Activated CD4-positive, alpha-beta T cell treated with anti-CD3 and anti-CD28 coated beads, Interleukin-2, amount 10 ng/mL, durations not matched to agents 7 days and 5 days (primary cell): Measurements from ENCODE around the gene TAS2R1. TPM values are rescaled to one million over a fixed set of nuclear protein-coding genes. Genes with fewer than 3 reads are reported as not detected.

Experiments used
- CTCF ChIA-PET: fragments of 350-600 bp; sonication (Branson Sonifier 250); formaldehyde crosslinking; loops from one replicate; lab custom pipeline; 2021; ENCODE audit warnings: antibody characterized with exemption; lab: Charles Lee
- POLR2A ChIA-PET: fragments of 350-600 bp; sonication (Branson Sonifier 250); formaldehyde crosslinking; loops from one replicate; lab custom pipeline; 2021; ENCODE audit warnings: antibody characterized with exemption; lab: Charles Lee
- DNase-seq: peaks from one replicate; pipeline ENCODE4 v3.0.0-alpha.2; 2020
- H3K27ac Mint-ChIP-seq: one replicate; pipeline ENCODE4 v1.8.0; 2021; ENCODE audit warnings: mild to moderate bottlenecking, moderate library complexity, mixed read lengths
- H3K27me3 Mint-ChIP-seq: one replicate; pipeline ENCODE4 v1.8.0; 2021; ENCODE audit warnings: mixed read lengths
- H3K36me3 Mint-ChIP-seq: one replicate; pipeline ENCODE4 v1.8.0; 2021; ENCODE audit warnings: low read depth, mixed read lengths
- H3K4me1 Mint-ChIP-seq: one replicate; pipeline ENCODE4 v1.8.0; 2021; ENCODE audit warnings: mixed read lengths
- H3K4me3 Mint-ChIP-seq: one replicate; pipeline ENCODE4 v1.8.0; 2021; ENCODE audit warnings: mild to moderate bottlenecking, moderate library complexity, mixed read lengths
- H3K9me3 Mint-ChIP-seq: one replicate; pipeline ENCODE4 v1.8.0; 2021; ENCODE audit warnings: mixed read lengths
- total RNA-seq, 2 experiments: library from RNA; stranded (reverse); gene quantifications; one replicate each; pipeline ENCODE4 v1.2.3, GENCODE V29; 2021

Gene TAS2R1
- total RNA-seq, 2 experiments from 2014 or later: not detected

GRCh38 chr5:9642621-9643020 lies 12.5 kb upstream of the TAS2R1 start:
- H3K27ac Mint-ChIP-seq: no peak overlapping the region
- H3K9me3 Mint-ChIP-seq: peaks cover 5% of the 10 kb centered on the region
- ChIA-PET POLR2A (no interaction called here), CTCF (no interaction called here)
- no peak for DNase-seq
- H3K27me3 Mint-ChIP-seq: no peaks in the 10 kb centered on the region
- H3K4me1 Mint-ChIP-seq: no peaks in the 10 kb centered on the region
- H3K36me3 Mint-ChIP-seq: no peaks in the 10 kb centered on the region
- no peak overlapping the region for H3K4me3 Mint-ChIP-seq

GRCh38 chr5:9641806-9642355 lies 11.7 kb upstream of the TAS2R1 start:
- CTCF ChIA-PET: no interaction called here
- Mint-ChIP-seq H3K4me1 (no peaks in the 10 kb centered on the region), H3K36me3 (no peaks in the 10 kb centered on the region), H3K27ac (no peak overlapping the region), H3K4me3 (no peak overlapping the region), H3K27me3 (no peaks in the 10 kb centered on the region), H3K9me3 (peaks cover 8% of the 10 kb centered on the region)
- DNase-seq: no peak
- POLR2A ChIA-PET: no interaction called here

- Mint-ChIP-seq H3K4me3 (no peak overlapping the region), H3K27me3 (no peaks in the 10 kb centered on the region), H3K9me3 (peaks cover 9% of the 10 kb centered on the region), H3K27ac (no peak overlapping the region), H3K36me3 (no peaks in the 10 kb centered on the region), H3K4me1 (no peaks in the 10 kb centered on the region)
- DNase-seq: no peak
- ChIA-PET CTCF (no interaction called here), POLR2A (no interaction called here)
Observed at GRCh38 chr5:9632495-9632894, 2.3 kb upstream of the TAS2R1 start.

GRCh38 chr5:9627541-9627940 lies 2.6 kb downstream of the TAS2R1 start:
- Mint-ChIP-seq H3K36me3 (no peaks in the 10 kb centered on the region), H3K4me3 (no peak overlapping the region), H3K9me3 (peaks cover 3% of the 10 kb centered on the region), H3K27ac (no peak overlapping the region), H3K27me3 (no peaks in the 10 kb centered on the region), H3K4me1 (no peaks in the 10 kb centered on the region)
- no peak for DNase-seq
- ChIA-PET CTCF (no interaction called here), POLR2A (no interaction called here)

- Mint-ChIP-seq H3K4me1 (no peaks in the 10 kb centered on the region), H3K27me3 (no peaks in the 10 kb centered on the region), H3K27ac (no peak overlapping the region), H3K4me3 (no peak overlapping the region), H3K9me3 (peaks cover 3% of the 10 kb centered on the region), H3K36me3 (no peaks in the 10 kb centered on the region)
- POLR2A ChIA-PET: no interaction called here
- no peak for DNase-seq
- CTCF ChIA-PET: no interaction called here
Observed at GRCh38 chr5:9626955-9627354, 3.2 kb downstream of the TAS2R1 start.

- ChIA-PET POLR2A (no interaction called here), CTCF (no interaction called here)
- Mint-ChIP-seq H3K27ac (no peak overlapping the region), H3K4me1 (no peaks in the 10 kb centered on the region), H3K36me3 (no peaks in the 10 kb centered on the region), H3K9me3 (peaks cover 3% of the 10 kb centered on the region), H3K4me3 (no peak overlapping the region), H3K27me3 (no peaks in the 10 kb centered on the region)
- DNase-seq: no peak
Observed at GRCh38 chr5:9625731-9626130, 4.4 kb downstream of the TAS2R1 start.

GRCh38 chr5:9625286-9625685 lies 4.9 kb downstream of the TAS2R1 start:
- H3K27ac Mint-ChIP-seq: no peak overlapping the region
- no peaks in the 10 kb centered on the region for H3K36me3 Mint-ChIP-seq

GRCh38 chr5:9624196-9624947 lies 5.8 kb downstream of the TAS2R1 start:
- DNase-seq: no peak
- H3K27ac Mint-ChIP-seq: no peak overlapping the region
- peaks cover 3% of the 10 kb centered on the region for H3K9me3 Mint-ChIP-seq
- ChIA-PET CTCF (no interaction called here), POLR2A (no interaction called here)
- no peaks in the 10 kb centered on the region for H3K4me1 Mint-ChIP-seq
- H3K36me3 Mint-ChIP-seq: no peaks in the 10 kb centered on the region
- no peaks in the 10 kb centered on the region for H3K27me3 Mint-ChIP-seq
- no peak overlapping the region for H3K4me3 Mint-ChIP-seq

More at GRCh38 chr5:9625286-9625685, 4.9 kb downstream of the TAS2R1 start:
- Mint-ChIP-seq H3K4me3 (no peak overlapping the region), H3K4me1 (no peaks in the 10 kb centered on the region), H3K27me3 (no peaks in the 10 kb centered on the region), H3K9me3 (peaks cover 3% of the 10 kb centered on the region)
- POLR2A ChIA-PET: no interaction called here
- CTCF ChIA-PET: no interaction called here
- no peak for DNase-seq

GRCh38 chr5:9623661-9624060 lies 6.5 kb downstream of the TAS2R1 start:
- no peak for DNase-seq
- POLR2A ChIA-PET: no interaction called here
- no peaks in the 10 kb centered on the region for H3K27me3 Mint-ChIP-seq
- CTCF ChIA-PET: no interaction called here
- no peak overlapping the region for H3K4me3 Mint-ChIP-seq
- no peaks in the 10 kb centered on the region for H3K4me1 Mint-ChIP-seq
- H3K9me3 Mint-ChIP-seq: peaks cover 3% of the 10 kb centered on the region
- no peak overlapping the region for H3K27ac Mint-ChIP-seq
- no peaks in the 10 kb centered on the region for H3K36me3 Mint-ChIP-seq

GRCh38 chr5:9622971-9623421 lies 7.2 kb downstream of the TAS2R1 start:
- H3K9me3 Mint-ChIP-seq: peaks cover 3% of the 10 kb centered on the region
- no peak overlapping the region for H3K27ac Mint-ChIP-seq
- H3K36me3 Mint-ChIP-seq: no peaks in the 10 kb centered on the region
- H3K4me1 Mint-ChIP-seq: no peaks in the 10 kb centered on the region
- no peak for DNase-seq
- POLR2A ChIA-PET: no interaction called here
- no peak overlapping the region for H3K4me3 Mint-ChIP-seq
- no peaks in the 10 kb centered on the region for H3K27me3 Mint-ChIP-seq
- CTCF ChIA-PET: no interaction called here

GRCh38 chr5:9621379-9621903 lies 8.7 kb downstream of the TAS2R1 start:
- H3K9me3 Mint-ChIP-seq: peaks cover 3% of the 10 kb centered on the region
- no peaks in the 10 kb centered on the region for H3K4me1 Mint-ChIP-seq
- no peak overlapping the region for H3K4me3 Mint-ChIP-seq
- CTCF ChIA-PET: no interaction called here
- H3K27me3 Mint-ChIP-seq: no peaks in the 10 kb centered on the region
- no peaks in the 10 kb centered on the region for H3K36me3 Mint-ChIP-seq
- H3K27ac Mint-ChIP-seq: no peak overlapping the region
- no peak for DNase-seq
- POLR2A ChIA-PET: no interaction called here

- no peaks in the 10 kb centered on the region for H3K4me1 Mint-ChIP-seq
- H3K4me3 Mint-ChIP-seq: no peak overlapping the region
- CTCF ChIA-PET: interaction anchor here (0.7 kb wide), 1 partner anchor 89 kb away, joined by 4 read pairs; no protein-coding TSS in a partner anchor
- no peaks in the 10 kb centered on the region for H3K36me3 Mint-ChIP-seq
- no peak for DNase-seq
- POLR2A ChIA-PET: no interaction called here
- H3K9me3 Mint-ChIP-seq: peaks cover 4% of the 10 kb centered on the region
- no peak overlapping the region for H3K27ac Mint-ChIP-seq
- H3K27me3 Mint-ChIP-seq: no peaks in the 10 kb centered on the region
Observed at GRCh38 chr5:9619331-9620092, 10.6 kb downstream of the TAS2R1 start.
